Memory B cell (primary cell): Measurements from ENCODE around the gene MITF.

Source experiments
- ATAC-seq: fragments of 150-1000 bp; cut with Tn5 transposase; 2 replicates; pipeline ENCODE4 v1.10.0; 2021; ENCODE audit warnings: low read depth, mild to moderate bottlenecking, moderate library complexity
- DNase-seq, 2 donors: peaks; one replicate each; pipeline ENCODE4 v3.0.0; 2022; ENCODE audit warnings: low spot score in 2 of 2
- H3K27ac Mint-ChIP-seq: one replicate; pipeline ENCODE4 v1.8.0; 2022; ENCODE audit warnings: mild to moderate bottlenecking, moderate library complexity, mixed read lengths
- H3K27me3 Mint-ChIP-seq: one replicate; pipeline ENCODE4 v1.8.0; 2022; ENCODE audit warnings: mixed read lengths
- H3K36me3 Mint-ChIP-seq: one replicate; pipeline ENCODE4 v1.8.0; 2022; ENCODE audit warnings: mild to moderate bottlenecking, mixed read lengths
- H3K4me1 Mint-ChIP-seq: one replicate; pipeline ENCODE4 v1.8.0; 2022; ENCODE audit warnings: mixed read lengths
- H3K4me3 Mint-ChIP-seq: one replicate; pipeline ENCODE4 v1.8.0; 2022; ENCODE audit warnings: mild to moderate bottlenecking, moderate library complexity, mixed read lengths
- H3K9me3 Mint-ChIP-seq: one replicate; pipeline ENCODE4 v1.8.0; 2022; ENCODE audit warnings: mixed read lengths

The MITF gene

GRCh38 chr3:69976021-69976420, 236.8 kb downstream of the MITF start:
- Mint-ChIP-seq H3K4me1 (peaks cover 3% of the 10 kb centered on the region), H3K9me3 (peaks cover 2% of the 10 kb centered on the region), H3K36me3 (no peaks in the 10 kb centered on the region), H3K4me3 (no peak overlapping the region), H3K27ac (no peak overlapping the region), H3K27me3 (peaks cover 3% of the 10 kb centered on the region)
- DNase-seq, result no peak
- ATAC-seq, result no peak

GRCh38 chr3:69983546-69984265, 244.4 kb downstream of the MITF start:
- Mint-ChIP-seq H3K4me3 (no peak overlapping the region), H3K9me3 (no peaks in the 10 kb centered on the region), H3K27me3 (peaks cover 7% of the 10 kb centered on the region), H3K27ac (no peak overlapping the region), H3K4me1 (no peaks in the 10 kb centered on the region), H3K36me3 (no peaks in the 10 kb centered on the region)
- ATAC-seq (no peak), DNase-seq (no peak)

- no peaks in the 10 kb centered on the region for H3K9me3 Mint-ChIP-seq
- no peaks in the 10 kb centered on the region for H3K4me1 Mint-ChIP-seq
- no peaks in the 10 kb centered on the region for H3K36me3 Mint-ChIP-seq
- no peak overlapping the region for H3K27ac Mint-ChIP-seq
- no peak for ATAC-seq
- H3K4me3 Mint-ChIP-seq, result no peak overlapping the region
- DNase-seq, result no peak
- H3K27me3 Mint-ChIP-seq, result peaks cover 8% of the 10 kb centered on the region
Observed at GRCh38 chr3:69985266-69985665, 246.0 kb downstream of the MITF start.

- ATAC-seq (no peak), DNase-seq (no peak)
- H3K27me3 Mint-ChIP-seq, result peaks cover 8% of the 10 kb centered on the region
- H3K36me3 Mint-ChIP-seq, result no peaks in the 10 kb centered on the region
- H3K27ac Mint-ChIP-seq, result no peak overlapping the region
- no peaks in the 10 kb centered on the region for H3K9me3 Mint-ChIP-seq
- no peaks in the 10 kb centered on the region for H3K4me1 Mint-ChIP-seq
- H3K4me3 Mint-ChIP-seq, result no peak overlapping the region
Observed at GRCh38 chr3:69986419-69986818, 247.2 kb downstream of the MITF start.

GRCh38 chr3:69987833-69988232, 248.6 kb downstream of the MITF start:
- ATAC-seq, result no peak
- DNase-seq, result no peak
- peaks cover 8% of the 10 kb centered on the region for H3K27me3 Mint-ChIP-seq
- no peaks in the 10 kb centered on the region for H3K4me1 Mint-ChIP-seq
- no peaks in the 10 kb centered on the region for H3K9me3 Mint-ChIP-seq
- H3K27ac Mint-ChIP-seq, result no peak overlapping the region
- H3K4me3 Mint-ChIP-seq, result no peak overlapping the region
- no peaks in the 10 kb centered on the region for H3K36me3 Mint-ChIP-seq

- no peaks in the 10 kb centered on the region for H3K4me1 Mint-ChIP-seq
- ATAC-seq (no peak), DNase-seq (no peak)
- no peaks in the 10 kb centered on the region for H3K36me3 Mint-ChIP-seq
- no peak overlapping the region for H3K4me3 Mint-ChIP-seq
- H3K9me3 Mint-ChIP-seq, result no peaks in the 10 kb centered on the region
- peaks cover under 1% of the 10 kb centered on the region for H3K27me3 Mint-ChIP-seq
- H3K27ac Mint-ChIP-seq, result no peak overlapping the region
Observed at GRCh38 chr3:69993757-69994156, 254.5 kb downstream of the MITF start.

GRCh38 chr3:69994919-69995318, 255.7 kb downstream of the MITF start:
- no peaks in the 10 kb centered on the region for H3K9me3 Mint-ChIP-seq
- no peak overlapping the region for H3K27ac Mint-ChIP-seq
- no peak overlapping the region for H3K4me3 Mint-ChIP-seq
- H3K4me1 Mint-ChIP-seq, result no peaks in the 10 kb centered on the region
- no peaks in the 10 kb centered on the region for H3K36me3 Mint-ChIP-seq
- ATAC-seq (no peak), DNase-seq (no peak)
- H3K27me3 Mint-ChIP-seq, result no peaks in the 10 kb centered on the region

- DNase-seq (no peak), ATAC-seq (no peak)
- Mint-ChIP-seq H3K27me3 (peaks cover 1% of the 10 kb centered on the region), H3K4me3 (no peak overlapping the region), H3K36me3 (no peaks in the 10 kb centered on the region), H3K4me1 (no peaks in the 10 kb centered on the region), H3K27ac (no peak overlapping the region), H3K9me3 (no peaks in the 10 kb centered on the region)
Observed at GRCh38 chr3:69997631-69998307, 258.5 kb downstream of the MITF start.

GRCh38 chr3:69998759-69999139, 259.5 kb downstream of the MITF start:
- DNase-seq, result no peak
- H3K36me3 Mint-ChIP-seq, result no peaks in the 10 kb centered on the region
- H3K4me3 Mint-ChIP-seq, result no peak overlapping the region
- H3K9me3 Mint-ChIP-seq, result no peaks in the 10 kb centered on the region
- H3K27me3 Mint-ChIP-seq, result peaks cover 1% of the 10 kb centered on the region
- no peaks in the 10 kb centered on the region for H3K4me1 Mint-ChIP-seq
- ATAC-seq, result no peak
- no peak overlapping the region for H3K27ac Mint-ChIP-seq

GRCh38 chr3:69999140-70000027, 260.1 kb downstream of the MITF start, which contains the start of gene SAMMSON:
Gene SAMMSON, plus strand, starts transcription at chr3:69999733.
- Mint-ChIP-seq H3K9me3 (no peaks in the 10 kb centered on the region), H3K4me3 (no peak within 1 kb of the TSS), H3K27me3 (peaks cover 1% of the 10 kb centered on the region), H3K4me1 (no peaks in the 10 kb centered on the region), H3K27ac (no peak within 1 kb of the TSS), H3K36me3 (no peaks in the 10 kb centered on the region)
- DNase-seq (no peak), ATAC-seq (no peak)

GRCh38 chr3:70000028-70000410, 260.8 kb downstream of the MITF start:
- no peak for ATAC-seq
- Mint-ChIP-seq H3K27me3 (peaks cover 1% of the 10 kb centered on the region), H3K4me1 (no peaks in the 10 kb centered on the region), H3K36me3 (no peaks in the 10 kb centered on the region), H3K27ac (no peak overlapping the region), H3K9me3 (no peaks in the 10 kb centered on the region), H3K4me3 (no peak overlapping the region)
- no peak for DNase-seq

GRCh38 chr3:70000563-70001081, 261.4 kb downstream of the MITF start:
- DNase-seq (no peak), ATAC-seq (no peak)
- no peaks in the 10 kb centered on the region for H3K9me3 Mint-ChIP-seq
- no peaks in the 10 kb centered on the region for H3K4me1 Mint-ChIP-seq
- no peak overlapping the region for H3K27ac Mint-ChIP-seq
- peaks cover 1% of the 10 kb centered on the region for H3K27me3 Mint-ChIP-seq
- H3K36me3 Mint-ChIP-seq, result no peaks in the 10 kb centered on the region
- no peak overlapping the region for H3K4me3 Mint-ChIP-seq

GRCh38 chr3:70003119-70003518, 263.9 kb downstream of the MITF start:
- no peak overlapping the region for H3K27ac Mint-ChIP-seq
- no peaks in the 10 kb centered on the region for H3K36me3 Mint-ChIP-seq
- no peak for ATAC-seq
- no peaks in the 10 kb centered on the region for H3K4me1 Mint-ChIP-seq
- H3K9me3 Mint-ChIP-seq, result no peaks in the 10 kb centered on the region
- no peak for DNase-seq
- H3K27me3 Mint-ChIP-seq, result peaks cover 1% of the 10 kb centered on the region
- H3K4me3 Mint-ChIP-seq, result no peak overlapping the region

GRCh38 chr3:70006089-70006488, 266.8 kb downstream of the MITF start:
- DNase-seq (no peak), ATAC-seq (no peak)
- Mint-ChIP-seq H3K36me3 (no peaks in the 10 kb centered on the region), H3K27ac (no peak overlapping the region), H3K27me3 (peaks cover 1% of the 10 kb centered on the region), H3K4me1 (no peaks in the 10 kb centered on the region), H3K9me3 (no peaks in the 10 kb centered on the region), H3K4me3 (no peak overlapping the region)
